HL-60 (cell line): Measurements from ENCODE around the gene SPRTN.

Experiments
- DNase-seq, 2 experiments: peaks; one replicate each; pipeline ENCODE4 v3.0.0-alpha.2; 2010 to 2020; ENCODE audit warnings: low read depth in 1 of 2, low spot score in 1 of 2
- H3K27ac ChIP-seq: fragments of 250-450 bp; sonication (Bioruptor Pico); replicated peaks from 2 replicates; pipeline ENCODE4 v1.5.1; 2020; ENCODE audit warnings: mild to moderate bottlenecking, moderate library complexity
- H3K27me3 ChIP-seq: fragments of 250-450 bp; sonication (Bioruptor Pico); 2 replicates; pipeline ENCODE4 v1.5.1; 2021; ENCODE audit warnings: mild to moderate bottlenecking, moderate library complexity; ENCODE audit not compliant: insufficient read depth, poor library complexity, severe bottlenecking
- H3K4me3 ChIP-seq: replicated peaks from 2 replicates; pipeline ENCODE4 v1.5.1; 2011; ENCODE audit warnings: mild to moderate bottlenecking, control low read depth, low read length; ENCODE audit not compliant: insufficient read depth
- CTCF ChIP-seq: IDR thresholded peaks from one replicate; pipeline ENCODE4 v1.5.1; 2011; ENCODE audit warnings: low read length, control low read depth, inconsistent platforms; ENCODE audit not compliant: insufficient read depth
- GABPA ChIP-seq: IDR thresholded peaks from 2 replicates; pipeline ENCODE4 v1.6.1; 2012; ENCODE audit warnings: low read depth
- POLR2AphosphoS5 ChIP-seq: IDR thresholded peaks from 2 replicates; pipeline ENCODE4 v1.6.1; 2012; ENCODE audit warnings: low read depth
- REST ChIP-seq: IDR thresholded peaks from 2 replicates; pipeline ENCODE4 v1.6.1; 2012; ENCODE audit warnings: low read depth; ENCODE audit not compliant: insufficient replicate concordance
- SPI1 ChIP-seq: IDR thresholded peaks from 2 replicates; pipeline ENCODE4 v1.6.1; 2012; ENCODE audit warnings: low read depth, mild to moderate bottlenecking, borderline replicate concordance

The SPRTN gene

GRCh38 chr1:231392389-231393131, 54.5 kb downstream of the SPRTN start:
- H3K27ac ChIP-seq, result no peak overlapping the region
- no peak overlapping the region for H3K4me3 ChIP-seq
- no peak for DNase-seq
- TF ChIP-seq CTCF, result no peak
- TF ChIP-seq REST, result peak; percentile 86
- no peaks in the 10 kb centered on the region for H3K27me3 ChIP-seq

- no peak for DNase-seq
- H3K27ac ChIP-seq, result no peak overlapping the region
Measured at GRCh38 chr1:231393668-231394067, 55.6 kb downstream of the SPRTN start.

More at GRCh38 chr1:231393668-231394067, 55.6 kb downstream of the SPRTN start:
- H3K4me3 ChIP-seq, result no peak overlapping the region
- no peaks in the 10 kb centered on the region for H3K27me3 ChIP-seq
- no peak for TF ChIP-seq CTCF
- no peak for TF ChIP-seq SPI1
- TF ChIP-seq POLR2AphosphoS5, result no peak
- TF ChIP-seq GABPA, result no peak
- TF ChIP-seq REST, result no peak
